Uterus (tissue), 2 donors: ENCODE measurements around the gene OR4K17.
"Not testable (repeated sequence)": the region's sequence is repeated elsewhere in the genome, so short reads cannot be mapped to it uniquely, and the experiment has no call there.

ENCODE experiments used
- CTCF ChIP-seq, 4 experiments: fragments of 200-600 bp in 2 of 4; fragments of 450-650 bp in 2 of 4; sonication (generic) in 2 of 4; IDR thresholded peaks; one replicate each; pipeline ENCODE4 v1.5.1; 2016 to 2019; ENCODE audit warnings: antibody characterized with exemption in 4 of 4, mild to moderate bottlenecking in 2 of 4, moderate library complexity in 1 of 4
- POLR2A ChIP-seq, 2 donors: fragments of 450-650 bp; IDR thresholded peaks; one replicate each; pipeline ENCODE4 v1.6.1; 2016; ENCODE audit warnings: antibody characterized with exemption in 2 of 2, mild to moderate bottlenecking in 1 of 2, moderate library complexity in 1 of 2

GRCh38 chr14:20098926-20099770 lies 11.4 kb upstream of the OR4K17 start:
- TF ChIP-seq CTCF, POLR2A (IDR thresholded peaks at IDR 0.05): not testable (repeated sequence)
